C4-2B (cell line): Measurements from ENCODE around the gene DVL3.

ENCODE experiments used
- ZFX ChIP-seq: fragments of 450-650 bp; IDR thresholded peaks from 2 replicates; pipeline ENCODE4 v1.6.1; 2017
- TF ChIP-seq, protein P1 (sequence below): fragments of 450-650 bp; conservative IDR thresholded peaks from 2 replicates; pipeline ENCODE4 v1.5.1; 2017; ENCODE audit warnings: mild to moderate bottlenecking

DNA sequence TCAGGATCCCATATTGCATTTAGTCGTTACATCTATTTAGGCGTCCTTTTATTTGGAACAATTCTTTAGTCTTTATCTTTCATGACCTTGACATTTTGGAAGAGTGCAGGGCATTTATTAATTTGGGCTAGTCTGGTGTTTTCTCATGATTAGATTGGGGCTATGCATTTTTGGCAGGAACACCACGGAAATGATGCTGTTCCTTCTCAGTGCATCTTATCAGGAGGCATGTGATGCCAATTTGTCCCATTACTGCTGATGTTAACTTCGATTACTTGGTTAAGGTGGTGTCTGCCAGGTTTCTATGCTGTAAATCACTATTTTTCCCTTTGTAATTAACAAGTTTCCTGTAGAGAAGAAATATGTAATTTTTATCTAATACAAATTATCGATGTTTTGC lies 56.1 kb downstream of the DVL3 start:
- TF ChIP-seq, protein P1, sequence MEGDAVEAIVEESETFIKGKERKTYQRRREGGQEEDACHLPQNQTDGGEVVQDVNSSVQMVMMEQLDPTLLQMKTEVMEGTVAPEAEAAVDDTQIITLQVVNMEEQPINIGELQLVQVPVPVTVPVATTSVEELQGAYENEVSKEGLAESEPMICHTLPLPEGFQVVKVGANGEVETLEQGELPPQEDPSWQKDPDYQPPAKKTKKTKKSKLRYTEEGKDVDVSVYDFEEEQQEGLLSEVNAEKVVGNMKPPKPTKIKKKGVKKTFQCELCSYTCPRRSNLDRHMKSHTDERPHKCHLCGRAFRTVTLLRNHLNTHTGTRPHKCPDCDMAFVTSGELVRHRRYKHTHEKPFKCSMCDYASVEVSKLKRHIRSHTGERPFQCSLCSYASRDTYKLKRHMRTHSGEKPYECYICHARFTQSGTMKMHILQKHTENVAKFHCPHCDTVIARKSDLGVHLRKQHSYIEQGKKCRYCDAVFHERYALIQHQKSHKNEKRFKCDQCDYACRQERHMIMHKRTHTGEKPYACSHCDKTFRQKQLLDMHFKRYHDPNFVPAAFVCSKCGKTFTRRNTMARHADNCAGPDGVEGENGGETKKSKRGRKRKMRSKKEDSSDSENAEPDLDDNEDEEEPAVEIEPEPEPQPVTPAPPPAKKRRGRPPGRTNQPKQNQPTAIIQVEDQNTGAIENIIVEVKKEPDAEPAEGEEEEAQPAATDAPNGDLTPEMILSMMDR, result no peak
- no peak for TF ChIP-seq ZFX
